GM21367 (cell line): ENCODE data around the gene PRRT1.

ENCODE experiments used
- ATAC-seq: cut with Tn5 transposase; IDR thresholded peaks from one replicate; pipeline ENCODE4 v1.9.1; 2021; ENCODE audit not compliant: unreplicated experiment

Gene PRRT1

DNA sequence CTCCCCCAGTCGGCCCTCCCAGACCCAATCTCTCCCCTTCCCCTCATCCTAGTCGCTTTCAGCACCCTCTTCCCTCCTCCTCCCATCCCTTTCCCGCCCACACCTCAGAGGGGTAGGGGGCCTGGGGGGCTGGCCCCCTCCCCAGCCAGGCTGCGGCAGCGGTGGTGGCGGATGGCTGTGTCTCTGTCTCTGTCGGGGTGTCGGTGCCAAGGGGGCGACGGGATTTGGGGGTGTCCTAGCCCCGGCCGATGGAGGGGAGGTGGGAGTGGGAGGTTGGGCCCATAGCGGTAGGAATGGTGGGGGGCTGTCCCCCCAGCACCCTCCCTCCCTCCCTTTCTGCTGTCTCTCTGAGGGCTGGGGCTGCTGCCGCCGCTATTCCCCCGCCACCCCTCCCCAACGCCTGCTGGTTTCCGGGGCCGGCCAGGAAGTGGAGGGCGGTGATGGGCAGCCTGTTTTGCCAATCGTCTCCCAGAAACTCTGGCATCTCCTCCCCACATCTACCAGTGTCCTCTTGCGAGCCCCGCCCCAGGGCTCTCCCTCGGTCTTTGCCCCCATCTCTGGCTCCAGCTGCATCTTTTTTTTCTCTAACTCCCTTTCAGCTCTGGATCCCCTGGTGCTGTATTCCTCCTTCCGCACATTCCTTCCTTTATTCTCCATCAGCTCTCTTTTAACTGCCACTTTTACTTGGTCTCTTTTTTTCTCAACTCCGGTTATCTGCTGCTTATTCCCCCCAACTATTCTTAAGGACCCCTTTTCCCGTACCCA is 24.2 kb upstream of the PRRT1 start, which contains the start of gene AGPAT1:
Gene AGPAT1 (minus strand): TSS at position 374 of the 765 bp plus-strand sequence. CDS start 4,588 bp downstream, outside the sequence.
- ATAC-seq, result peak; percentile 37

DNA sequence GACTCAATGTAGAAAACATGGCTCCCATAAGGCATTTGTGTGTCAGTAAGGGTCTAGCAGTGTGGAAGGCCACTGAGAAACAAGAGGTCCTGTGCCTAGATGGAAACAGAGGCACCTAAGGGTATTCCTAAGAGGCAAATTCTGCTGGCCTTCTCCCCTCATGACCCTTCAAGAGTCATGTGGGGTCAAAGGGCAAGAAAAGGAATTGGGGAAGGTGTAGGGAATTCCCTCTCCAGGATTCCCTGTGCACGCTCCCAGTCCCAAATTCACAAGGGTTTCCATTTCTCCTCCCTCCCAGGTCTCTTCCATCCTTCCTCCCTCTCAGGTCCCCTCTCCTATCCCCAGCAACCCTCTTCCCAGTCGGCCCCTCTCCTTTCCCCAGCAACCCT is 23.6 kb upstream of the PRRT1 start:
- no peak for ATAC-seq

- ATAC-seq, result no peak
Observed at GRCh38 chr6:32174416-32174815, 22.7 kb upstream of the PRRT1 start.

- no peak for ATAC-seq
Observed at GRCh38 chr6:32173051-32173727, 21.4 kb upstream of the PRRT1 start.

DNA sequence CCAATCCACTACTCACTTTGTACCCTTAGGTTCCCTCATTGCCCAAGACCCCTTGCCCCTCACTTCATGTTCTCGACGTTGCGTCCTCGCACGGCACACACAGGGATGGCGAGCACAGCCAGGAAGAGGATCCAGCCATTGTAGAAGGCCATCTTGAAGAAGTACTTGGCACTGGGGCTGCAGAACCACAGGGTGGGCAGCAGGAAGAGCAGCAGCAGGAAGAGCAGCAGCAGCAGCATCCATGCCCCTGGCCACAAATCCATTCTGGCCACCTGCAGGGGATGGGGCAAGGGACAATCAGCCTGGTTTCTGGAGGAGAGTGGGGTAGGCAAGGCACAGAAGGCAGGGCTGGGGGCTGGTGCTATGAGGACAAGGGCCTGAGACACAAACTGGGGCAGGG is 19.5 kb upstream of the PRRT1 start:
- no peak for ATAC-seq

- ATAC-seq, result no peak
Observed at GRCh38 chr6:32170294-32170693, 18.6 kb upstream of the PRRT1 start.

- no peak for ATAC-seq
Observed at GRCh38 chr6:32168807-32169591, 17.3 kb upstream of the PRRT1 start.

- ATAC-seq, result no peak
Observed at GRCh38 chr6:32168350-32168749, 16.6 kb upstream of the PRRT1 start.

DNA sequence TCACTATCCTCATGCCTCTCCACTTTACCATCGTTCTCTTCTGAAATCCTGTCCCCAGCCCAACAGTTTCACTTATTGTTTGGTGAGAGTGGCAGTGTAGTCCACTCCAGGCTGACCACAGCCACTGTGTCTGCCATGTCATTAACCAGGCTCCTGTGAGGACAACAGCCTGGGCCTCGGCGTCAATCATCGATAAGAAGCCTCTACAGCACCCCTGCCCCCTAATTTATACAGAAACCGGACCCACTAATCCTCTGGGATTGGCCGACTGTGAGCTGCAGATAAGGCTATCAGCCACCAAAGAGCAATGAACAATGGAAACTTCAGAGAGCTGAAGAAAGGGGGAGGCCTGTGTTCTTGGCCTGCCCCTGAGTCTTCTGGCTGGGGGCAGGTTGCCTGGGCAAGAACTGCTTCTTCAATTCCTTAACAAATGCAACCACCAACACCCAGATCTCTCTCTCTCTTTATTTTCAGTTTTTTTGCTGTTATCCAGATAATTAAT is 16.1 kb upstream of the PRRT1 start:
- no peak for ATAC-seq

GRCh38 chr6:32167154-32167760 is 15.5 kb upstream of the PRRT1 start:
- no peak for ATAC-seq

DNA sequence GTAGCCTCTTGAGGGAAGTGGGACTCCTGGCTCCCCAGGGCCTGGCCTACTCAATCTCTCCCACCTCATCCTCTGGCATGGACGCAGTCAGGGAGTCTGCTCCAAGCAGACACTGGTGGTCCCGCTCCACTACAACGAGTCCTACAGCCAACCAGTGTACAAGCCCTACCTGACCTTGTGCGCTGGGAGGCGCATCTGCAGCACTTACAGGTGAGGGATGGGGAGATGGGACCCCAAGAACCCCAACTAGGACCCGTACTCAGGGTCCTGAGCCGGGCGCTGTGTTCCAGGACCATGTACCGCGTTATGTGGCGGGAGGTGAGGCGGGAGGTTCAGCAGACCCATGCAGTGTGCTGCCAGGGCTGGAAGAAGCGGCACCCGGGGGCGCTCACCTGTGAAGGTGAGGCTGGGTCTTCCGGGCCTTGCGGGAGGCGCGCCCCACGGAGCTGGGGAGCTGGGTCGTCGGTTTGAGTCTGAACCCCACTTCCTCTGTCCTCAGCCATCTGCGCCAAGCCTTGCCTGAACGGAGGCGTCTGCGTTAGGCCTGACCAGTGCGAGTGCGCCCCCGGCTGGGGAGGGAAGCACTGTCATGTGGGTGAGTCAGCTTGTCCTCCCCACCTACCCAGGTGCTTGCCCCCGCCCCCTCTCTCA is 14.8 kb upstream of the PRRT1 start:
- no peak for ATAC-seq

- ATAC-seq, result no peak
Observed at GRCh38 chr6:32164295-32164694, 12.6 kb upstream of the PRRT1 start, which contains the start of gene EGFL8. EGFL8 (plus strand) TSS chr6:32164595; CDS start chr6:32166166, 1,571 bp downstream.

GRCh38 chr6:32163559-32164258 is 12.0 kb upstream of the PRRT1 start:
- no peak for ATAC-seq

DNA sequence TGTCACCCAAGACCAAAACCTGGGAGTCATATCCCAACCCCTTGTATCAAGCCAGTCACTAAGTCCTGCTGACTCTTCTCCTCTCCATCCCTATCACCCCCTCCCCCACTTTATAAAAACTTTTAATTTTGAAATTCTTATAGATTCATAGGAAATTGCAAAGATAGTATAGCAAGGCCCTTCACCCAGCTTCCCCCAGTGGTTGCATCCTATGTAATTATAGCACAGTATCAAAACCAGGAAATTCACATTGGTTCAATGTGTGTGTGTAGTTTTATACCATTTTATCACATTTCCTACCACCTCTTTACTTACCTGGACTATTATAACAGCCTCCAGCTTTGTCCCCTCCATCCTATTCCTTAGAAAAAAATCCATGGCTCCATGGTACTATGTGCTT is 6.3 kb upstream of the PRRT1 start:
- ATAC-seq, result no peak

DNA sequence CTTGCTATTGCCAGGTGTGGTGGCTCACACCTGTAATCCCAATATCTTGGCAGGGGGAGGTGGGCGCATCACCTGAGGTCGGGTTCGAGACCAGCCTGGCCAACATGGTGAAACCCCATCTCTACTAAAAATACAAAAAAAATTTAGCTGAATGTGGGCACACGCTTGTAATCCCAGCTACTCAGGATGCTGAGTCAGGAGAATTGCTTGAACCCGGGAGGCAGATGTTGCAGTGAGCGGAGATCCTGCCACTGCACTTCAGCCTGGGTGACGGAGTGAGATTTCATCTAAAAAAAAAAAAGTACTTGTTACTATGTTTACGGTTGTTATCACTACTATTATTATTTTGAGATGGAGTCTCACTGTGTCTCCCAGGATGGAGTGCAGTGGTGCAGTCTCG is 5.2 kb upstream of the PRRT1 start:
- ATAC-seq, result no peak

- no peak for ATAC-seq
Observed at GRCh38 chr6:32154514-32155161, 2.9 kb upstream of the PRRT1 start.

GRCh38 chr6:32153564-32154513 is 2.1 kb upstream of the PRRT1 start, which contains the start of gene PPT2:
PPT2 (plus strand) TSS chr6:32154141; CDS start chr6:32154595, 454 bp downstream.
- no peak for ATAC-seq
